IMR-90 (cell line): Measurements from ENCODE around the gene STIL. TPM values are rescaled to one million over a fixed set of nuclear protein-coding genes. Genes with fewer than 3 reads are reported as not detected.
"Not testable (repeated sequence)": the region's sequence is repeated elsewhere in the genome, so short reads cannot be mapped to it uniquely, and the experiment has no call there.

Source experiments
- ATAC-seq: fragments of 200-7000 bp; cut with Tn5 transposase; 2 replicates; pipeline ENCODE4 v1.9.1; 2020; ENCODE audit warnings: low read depth, mild to moderate bottlenecking, moderate library complexity
- BruUV-seq: library from RNA; stranded (reverse); fragments of 400-500 nt; replicated peaks from 2 replicates; lab custom pipeline; 2021; lab: Mats Ljungman, UMichigan
- CTCF ChIA-PET: fragments of 300-600 bp; formaldehyde crosslinking; extraction: SDS; loops from one replicate; lab custom pipeline; 2021; ENCODE audit warnings: antibody characterized with exemption; lab: Yijun Ruan, JAX
- POLR2A ChIA-PET: fragments of 300-600 bp; sonication (Branson Sonifier 250); formaldehyde crosslinking; loops from one replicate; lab custom pipeline; 2022; ENCODE audit warnings: antibody characterized with exemption; ENCODE audit not compliant: unreplicated experiment; lab: Charles Lee
- DNase-seq: peaks from one replicate; pipeline ENCODE4 v3.0.0; 2013
- H2AFZ ChIP-seq: replicated peaks from 2 replicates; pipeline ENCODE3; 2013; ENCODE audit warnings: low read length, mild to moderate bottlenecking; ENCODE audit not compliant: poor library complexity
- H2AK5ac ChIP-seq: 2 replicates; pipeline ENCODE4 v1.6.1; 2013; ENCODE audit warnings: low read depth, low read length, inconsistent platforms
- H2AK9ac ChIP-seq: replicated peaks from 2 replicates; pipeline ENCODE3; 2013; ENCODE audit warnings: mild to moderate bottlenecking, low read depth, low read length, moderate library complexity; ENCODE audit not compliant: poor library complexity
- H2BK120ac ChIP-seq: 2 replicates; pipeline ENCODE4 v1.6.1; 2013; ENCODE audit warnings: low read depth, low read length, inconsistent platforms
- H2BK15ac ChIP-seq: 3 replicates; pipeline ENCODE4 v1.6.1; 2013; ENCODE audit warnings: low read depth, low read length, inconsistent platforms
- H2BK20ac ChIP-seq: 2 replicates; pipeline ENCODE4 v1.6.1; 2013; ENCODE audit warnings: low read depth, mild to moderate bottlenecking, inconsistent platforms, low read length, moderate library complexity
- H2BK5ac ChIP-seq: 2 replicates; pipeline ENCODE4 v1.6.1; 2013; ENCODE audit warnings: mild to moderate bottlenecking, low read depth, low read length, inconsistent platforms; ENCODE audit not compliant: poor library complexity, severe bottlenecking
- H3K14ac ChIP-seq: replicated peaks from 2 replicates; pipeline ENCODE4 v1.6.1; 2013; ENCODE audit warnings: low read depth, low read length, inconsistent platforms
- H3K18ac ChIP-seq: 2 replicates; pipeline ENCODE4 v1.6.1; 2013; ENCODE audit warnings: low read depth, low read length, control low read depth
- H3K23ac ChIP-seq: 2 replicates; pipeline ENCODE4 v1.6.1; 2013; ENCODE audit warnings: low read depth, low read length, inconsistent platforms
- H3K27ac ChIP-seq: 2 replicates; pipeline ENCODE4 v1.5.1; 2013; ENCODE audit warnings: mild to moderate bottlenecking, control low read depth, low read length; ENCODE audit not compliant: insufficient read depth
- H3K27me3 ChIP-seq: 2 replicates; pipeline ENCODE4 v1.6.1; 2013; ENCODE audit warnings: low read length; ENCODE audit not compliant: control insufficient read depth, insufficient read depth
- H3K36me3 ChIP-seq: 2 replicates; pipeline ENCODE4 v1.6.1; 2013; ENCODE audit warnings: low read length, mixed read lengths; ENCODE audit not compliant: control insufficient read depth, insufficient read depth
- H3K4ac ChIP-seq: 2 replicates; pipeline ENCODE4 v1.6.1; 2013; ENCODE audit warnings: low read depth, low read length, inconsistent platforms
- H3K4me1 ChIP-seq: 2 replicates; pipeline ENCODE4 v1.6.1; 2013; ENCODE audit warnings: low read length, mixed read lengths; ENCODE audit not compliant: control insufficient read depth, insufficient read depth
- H3K4me2 ChIP-seq: 2 replicates; pipeline ENCODE4 v1.6.1; 2013; ENCODE audit warnings: low read depth, mild to moderate bottlenecking, control low read depth, low read length, moderate library complexity
- H3K4me3 ChIP-seq: 2 replicates; pipeline ENCODE4 v1.5.1; 2013; ENCODE audit warnings: low read depth, mild to moderate bottlenecking, control low read depth, low read length, moderate library complexity; ENCODE audit not compliant: insufficient read depth
- H3K56ac ChIP-seq: 2 replicates; pipeline ENCODE4 v1.6.1; 2013; ENCODE audit warnings: low read length, inconsistent platforms; ENCODE audit not compliant: insufficient read depth; ENCODE audit errors: extremely low read depth
- H3K79me1 ChIP-seq, 2 experiments: 2 replicates each; pipeline ENCODE4 v1.6.1; 2013; ENCODE audit warnings: low read length in 2 of 2, inconsistent platforms in 1 of 2, low read depth in 1 of 2
- H3K9ac ChIP-seq: 2 replicates; pipeline ENCODE4 v1.6.1; 2013; ENCODE audit warnings: low read depth, low read length, control low read depth
- H3K9me1 ChIP-seq: 2 replicates; pipeline ENCODE4 v1.6.1; 2013; ENCODE audit warnings: low read length, inconsistent platforms; ENCODE audit not compliant: insufficient read depth
- H3K9me3 ChIP-seq: 2 replicates; pipeline ENCODE4 v1.6.1; 2013; ENCODE audit warnings: low read length; ENCODE audit not compliant: control insufficient read depth, insufficient read depth
- H4K20me1 ChIP-seq: 2 replicates; pipeline ENCODE4 v1.6.1; 2013; ENCODE audit warnings: low read length, inconsistent platforms; ENCODE audit not compliant: insufficient read depth
- H4K5ac ChIP-seq: 2 replicates; pipeline ENCODE4 v1.6.1; 2013; ENCODE audit warnings: mild to moderate bottlenecking, low read depth, low read length, control low read depth
- H4K8ac ChIP-seq, 2 experiments: 2 replicates each; pipeline ENCODE4 v1.6.1; 2013; ENCODE audit warnings: low read depth in 2 of 2, low read length in 2 of 2, control low read depth in 1 of 2, inconsistent platforms in 1 of 2
- H4K91ac ChIP-seq: 2 replicates; pipeline ENCODE4 v1.6.1; 2013; ENCODE audit warnings: low read depth, low read length, inconsistent platforms; ENCODE audit not compliant: insufficient read depth
- WGBS, 2 experiments: methylation state at CpG; one replicate each; pipeline versions ENCODE4 v1.1.5 to v1.1.7; 2013; ENCODE audit warnings: missing lambda C conversion rate in 2 of 2; ENCODE audit not compliant: insufficient read length in 1 of 2; ENCODE audit errors: extremely low coverage in 2 of 2; 5-methylcytosine and 5-hydroxymethylcytosine counted together
- dilution Hi-C: fragments of 300-500 bp; cut with HindIII; formaldehyde crosslinking; loops from one replicate; pipeline ENCODE4 v1.14.3; 2018; ENCODE audit warnings: low sequenced_read_pairs; ENCODE audit not compliant: unreplicated experiment
- in situ Hi-C: fragments of 300-500 bp; cut with MboI; formaldehyde crosslinking; loops from 3 replicates; pipeline ENCODE4 v1.14.3; 2019; ENCODE audit warnings: low sequenced_read_pairs, inconsistent platforms, mixed read lengths
- intact Hi-C: fragments of 100-400 bp; cut with micrococcal nuclease; formaldehyde crosslinking; loops from 2 replicates; pipeline ENCODE4 v1.10.0; 2022
- polyA plus RNA-seq, 3 experiments: library from polyadenylated mRNA; depleted of rRNA; stranded (reverse); fragments of >200 nt; gene quantifications; 2 replicates each; pipeline ENCODE4 v1.2.3, GENCODE V29; 2012; ENCODE audit warnings: low replicate concordance in 1 of 3
- total RNA-seq: library from RNA; depleted of rRNA; stranded (reverse); fragments of >200 nt; gene quantifications from 2 replicates; pipeline ENCODE4 v1.2.3, GENCODE V29; 2012

STIL gene
- total and polyA plus RNA-seq, 2 of the 4 experiments (the other 2 are of a cell fraction) = 6.8 to 17.2 TPM

DNA sequence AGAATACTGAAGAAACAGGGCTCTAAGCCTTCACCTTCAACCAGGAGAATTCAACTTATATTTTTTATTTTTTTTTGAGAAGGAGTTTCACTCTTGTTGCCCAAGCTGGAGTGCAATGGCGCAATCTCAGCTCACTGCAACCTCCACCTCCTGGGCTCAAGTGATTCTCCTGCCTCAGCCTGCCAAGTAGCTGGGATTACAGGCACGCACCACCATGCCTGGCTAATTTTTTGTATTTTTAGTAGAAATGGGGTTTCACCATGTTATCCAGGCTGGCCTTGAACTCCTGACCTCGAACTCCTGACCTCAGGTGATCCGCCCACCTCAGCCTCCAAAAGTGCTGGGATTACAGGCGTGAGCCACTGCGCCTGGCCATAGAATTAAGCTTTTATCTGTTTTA lies 19.1 kb downstream of the STIL start:
- H4K5ac ChIP-seq, H4K20me1 ChIP-seq, H3K27me3 ChIP-seq, ATAC-seq, dilution Hi-C loops, H4K8ac ChIP-seq, H3K4ac ChIP-seq, H3K79me1 ChIP-seq, H3K9ac ChIP-seq, H3K9me1 ChIP-seq, intact Hi-C loops, H2BK5ac ChIP-seq, H3K4me1 ChIP-seq, H4K91ac ChIP-seq, H3K23ac ChIP-seq, H2BK20ac ChIP-seq, H3K4me2 ChIP-seq, POLR2A ChIA-PET, H3K36me3 ChIP-seq, BruUV-seq, H3K56ac ChIP-seq, H2AK9ac ChIP-seq, CTCF ChIA-PET, H2AFZ ChIP-seq, H2BK15ac ChIP-seq, H3K9me3 ChIP-seq, H3K4me3 ChIP-seq, DNase-seq, H3K14ac ChIP-seq, H2AK5ac ChIP-seq, in situ Hi-C loops: not testable (repeated sequence)
- peak overlapping the region; percentile 30; the same call in 1 of the 2 replicates for H3K18ac ChIP-seq
- H2BK120ac ChIP-seq = peak overlapping the region; percentile 40; the same call in 1 of the 2 replicates
- 96% methylated on average over 4 of the region's 6 CpGs; no CpG with 5 or more reads in 1 of the 2 experiments for WGBS, 2 experiments
- H3K27ac ChIP-seq = peak overlapping the region; percentile 84; the same call in 1 of the 2 replicates

DNA sequence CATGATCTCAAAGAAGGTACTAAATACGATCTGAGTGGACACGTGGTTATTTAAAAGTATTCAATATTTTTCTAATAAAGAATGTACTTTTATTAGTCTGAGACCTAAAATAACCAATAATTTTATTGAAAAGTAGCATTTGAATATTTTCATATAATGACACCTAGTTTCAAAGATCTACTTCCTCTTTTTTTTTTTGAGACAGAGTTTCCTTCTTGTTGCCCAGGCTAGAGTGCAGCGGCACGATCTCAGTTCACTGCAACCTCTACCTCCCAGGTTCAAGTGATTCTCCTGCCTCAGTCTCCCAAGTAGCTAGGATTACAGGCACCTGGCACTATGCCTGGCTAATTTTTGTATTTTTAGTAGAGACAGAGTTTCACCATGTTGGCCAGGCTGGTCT lies 25.8 kb downstream of the STIL start:
- H3K23ac ChIP-seq, H2BK5ac ChIP-seq, H2BK15ac ChIP-seq, POLR2A ChIA-PET, H3K9me1 ChIP-seq, H3K36me3 ChIP-seq, H2AFZ ChIP-seq, H3K27ac ChIP-seq, H2BK120ac ChIP-seq, H2AK9ac ChIP-seq, intact Hi-C loops, H2BK20ac ChIP-seq, H3K4ac ChIP-seq, H3K79me1 ChIP-seq, H2AK5ac ChIP-seq, H4K5ac ChIP-seq, H3K27me3 ChIP-seq, ATAC-seq, H3K9me3 ChIP-seq, H3K14ac ChIP-seq, H3K9ac ChIP-seq, H3K4me2 ChIP-seq, dilution Hi-C loops, H4K8ac ChIP-seq, H3K18ac ChIP-seq, H3K4me1 ChIP-seq, H4K91ac ChIP-seq, in situ Hi-C loops, BruUV-seq, DNase-seq, H3K4me3 ChIP-seq, H3K56ac ChIP-seq, H4K20me1 ChIP-seq: not testable (repeated sequence)
- WGBS, 2 experiments = no CpG with 5 or more reads among the region's 4 CpGs
- CTCF ChIA-PET = interaction anchor here (0.6 kb wide), 1 partner anchor 30 kb away, joined by 7 read pairs; no protein-coding TSS in a partner anchor
